Measurements from ENCODE around the gene RHOB.
"Not testable (repeated sequence)": the region's sequence is repeated elsewhere in the genome, so short reads cannot be mapped to it uniquely, and the experiment has no call there.

RHOB gene

GRCh38 chr2:20456116-20456571 is 9.3 kb downstream of the RHOB start:
- no peak for DNase-seq

- no peak for DNase-seq
Observed at GRCh38 chr2:20456636-20457426, 10.0 kb downstream of the RHOB start.

GRCh38 chr2:20457661-20458630 is 11.1 kb downstream of the RHOB start:
- no peak for DNase-seq

GRCh38 chr2:20458737-20459484 is 12.0 kb downstream of the RHOB start:
- DNase-seq = not testable (repeated sequence)

GRCh38 chr2:20465716-20466394 is 19.0 kb downstream of the RHOB start:
- DNase-seq = no peak

GRCh38 chr2:20467789-20468548 is 21.1 kb downstream of the RHOB start:
- no peak for DNase-seq

- no peak for DNase-seq
Observed at GRCh38 chr2:20468549-20469500, 22.0 kb downstream of the RHOB start.

- no peak for DNase-seq
Observed at GRCh38 chr2:20469595-20469994, 22.7 kb downstream of the RHOB start.

GRCh38 chr2:20470211-20470610 is 23.3 kb downstream of the RHOB start:
- DNase-seq = no peak

- DNase-seq = no peak
Observed at GRCh38 chr2:20471148-20471547, 24.3 kb downstream of the RHOB start.

GRCh38 chr2:20471902-20472559 is 25.2 kb downstream of the RHOB start:
- no peak for DNase-seq

GRCh38 chr2:20472569-20472968 is 25.7 kb downstream of the RHOB start:
- DNase-seq = no peak

- DNase-seq = no peak
Observed at GRCh38 chr2:20473128-20473527, 26.3 kb downstream of the RHOB start.

GRCh38 chr2:20474757-20475566 is 28.1 kb downstream of the RHOB start:
- no peak for DNase-seq

GRCh38 chr2:20475567-20475952 is 28.7 kb downstream of the RHOB start:
- no peak for DNase-seq

GRCh38 chr2:20476481-20476880 is 29.6 kb downstream of the RHOB start:
- DNase-seq = no peak

- no peak for DNase-seq
Observed at GRCh38 chr2:20476950-20477349, 30.1 kb downstream of the RHOB start.

- no peak for DNase-seq
Observed at GRCh38 chr2:20478961-20479360, 32.1 kb downstream of the RHOB start.

GRCh38 chr2:20479835-20480234 is 33.0 kb downstream of the RHOB start:
- DNase-seq = no peak
